GM18498 (cell line): ENCODE data around the gene NFATC1.
"Not testable (repeated sequence)": the region's sequence is repeated elsewhere in the genome, so short reads cannot be mapped to it uniquely, and the experiment has no call there.

Experiments
- ATAC-seq: cut with Tn5 transposase; IDR thresholded peaks from one replicate; pipeline ENCODE4 v1.9.1; 2021; ENCODE audit warnings: mild to moderate bottlenecking, moderate library complexity; ENCODE audit not compliant: unreplicated experiment

Gene NFATC1

DNA sequence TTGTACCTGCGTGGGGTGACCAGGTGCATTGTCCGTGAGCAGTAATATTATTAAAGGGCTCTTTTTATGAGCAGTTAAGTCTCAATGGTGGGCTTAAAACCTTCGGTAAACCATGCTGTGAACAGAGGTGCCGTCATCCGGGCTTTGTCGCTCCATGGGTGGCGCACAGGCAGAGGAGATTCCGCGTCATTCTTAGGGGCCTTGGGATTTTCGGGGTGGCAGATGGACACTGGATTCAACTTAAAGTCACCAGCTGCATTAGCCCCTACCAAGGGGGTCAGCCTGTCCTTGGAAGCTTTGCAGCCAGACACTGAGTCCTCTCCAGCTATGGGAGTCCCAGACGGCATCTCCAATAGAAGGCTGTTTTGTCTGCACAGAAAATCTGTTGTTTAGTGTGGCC lies 107.7 kb downstream of the NFATC1 start:
- ATAC-seq = no peak

DNA sequence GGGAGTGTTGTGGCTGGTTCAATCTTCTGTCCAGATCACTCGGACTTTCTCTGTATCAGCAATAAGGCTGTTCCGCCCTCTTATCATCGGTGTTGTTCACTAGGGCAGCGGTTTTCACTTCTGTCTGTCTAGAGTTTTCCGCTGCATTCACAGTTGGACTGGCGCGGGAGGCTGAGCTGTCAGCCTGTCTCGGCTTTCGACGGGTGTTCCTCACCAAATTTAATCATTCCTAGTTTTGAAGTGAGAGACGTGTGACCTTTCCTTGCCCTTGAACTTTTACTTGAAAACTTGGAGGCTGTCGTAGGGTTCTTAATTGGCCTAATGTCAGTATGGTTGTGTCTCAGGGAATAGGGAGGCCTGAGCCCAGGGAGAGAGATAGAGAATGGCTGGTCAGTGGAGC lies 108.3 kb downstream of the NFATC1 start:
- ATAC-seq = no peak

DNA sequence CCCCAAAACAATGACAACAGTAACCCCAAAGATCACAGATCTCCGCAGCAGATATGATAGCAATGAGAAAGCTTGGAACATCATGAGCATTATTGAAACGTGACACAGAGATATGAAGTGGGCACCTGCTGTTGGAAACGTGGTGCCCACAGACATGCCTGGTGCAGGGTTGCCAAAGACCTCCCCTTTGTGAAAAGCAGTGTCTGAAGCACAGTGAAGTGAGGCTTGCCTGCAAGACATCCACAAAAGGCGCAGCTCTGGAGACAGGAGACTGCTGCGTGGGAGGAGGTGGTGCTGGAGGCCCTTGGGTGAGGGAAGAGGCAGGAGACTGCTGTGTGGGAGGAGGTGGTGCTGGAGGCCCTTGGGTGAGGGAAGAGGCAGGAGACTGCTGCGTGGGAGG lies 108.8 kb downstream of the NFATC1 start:
- not testable (repeated sequence) for ATAC-seq

DNA sequence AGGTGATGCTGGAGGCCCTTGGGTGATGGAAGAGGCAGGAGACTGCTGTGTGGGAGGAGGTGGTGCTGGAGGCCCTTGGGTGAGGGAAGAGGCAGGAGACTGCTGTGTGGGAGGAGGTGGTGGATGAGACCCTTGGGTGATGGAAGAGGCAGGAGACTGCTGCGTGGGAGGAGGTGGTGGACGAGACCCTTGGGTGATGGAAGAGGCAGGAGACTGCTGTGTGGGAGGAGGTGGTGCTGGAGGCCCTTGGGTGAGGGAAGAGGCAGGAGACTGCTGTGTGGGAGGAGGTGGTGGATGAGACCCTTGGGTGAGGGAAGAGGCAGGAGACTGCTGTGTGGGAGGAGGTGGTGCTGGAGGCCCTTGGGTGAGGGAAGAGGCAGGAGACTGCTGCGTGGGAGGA lies 109.7 kb downstream of the NFATC1 start:
- ATAC-seq = not testable (repeated sequence)

DNA sequence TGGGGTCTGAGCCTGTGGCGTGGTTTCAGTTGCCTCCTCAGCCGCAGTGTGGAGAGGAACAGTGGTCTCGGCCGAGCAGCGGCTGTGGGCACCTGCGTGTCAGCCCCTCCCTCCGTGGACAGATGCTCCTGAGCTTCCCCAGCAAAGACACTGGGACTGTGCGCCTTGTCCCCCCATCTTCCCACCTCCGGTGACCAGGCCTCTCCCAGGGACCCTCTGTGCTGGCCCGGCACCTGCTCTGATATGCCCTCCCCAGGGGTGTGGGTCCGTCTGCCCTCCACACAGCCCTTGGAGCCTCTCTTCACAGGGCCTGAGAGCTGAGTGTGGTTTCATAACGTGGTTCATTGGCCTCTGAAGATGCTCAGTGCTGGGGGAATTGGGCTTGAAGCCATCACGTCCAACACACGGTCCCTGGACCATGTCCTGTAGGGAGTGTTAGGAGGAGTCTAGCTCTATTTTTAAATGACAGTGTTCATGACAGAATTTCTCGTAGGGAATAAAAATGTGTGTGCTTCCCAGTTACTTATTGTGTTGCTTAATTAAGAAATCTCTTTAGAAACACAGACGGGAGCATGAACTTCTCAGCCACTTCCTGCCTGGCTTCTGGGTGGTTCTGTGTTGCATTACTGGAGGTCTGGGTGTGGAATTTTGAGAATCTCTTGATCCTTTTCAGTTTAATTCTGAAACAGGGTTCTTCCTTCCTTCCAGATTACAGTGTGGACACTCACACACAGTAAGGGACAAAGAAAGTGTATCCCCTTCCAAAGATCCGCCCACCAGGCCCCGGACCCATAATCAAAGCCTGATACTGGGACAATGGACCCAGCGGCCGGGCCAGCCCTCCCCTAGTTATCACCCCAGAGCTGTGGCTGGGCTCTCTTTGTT lies 110.7 kb downstream of the NFATC1 start:
- no peak for ATAC-seq

DNA sequence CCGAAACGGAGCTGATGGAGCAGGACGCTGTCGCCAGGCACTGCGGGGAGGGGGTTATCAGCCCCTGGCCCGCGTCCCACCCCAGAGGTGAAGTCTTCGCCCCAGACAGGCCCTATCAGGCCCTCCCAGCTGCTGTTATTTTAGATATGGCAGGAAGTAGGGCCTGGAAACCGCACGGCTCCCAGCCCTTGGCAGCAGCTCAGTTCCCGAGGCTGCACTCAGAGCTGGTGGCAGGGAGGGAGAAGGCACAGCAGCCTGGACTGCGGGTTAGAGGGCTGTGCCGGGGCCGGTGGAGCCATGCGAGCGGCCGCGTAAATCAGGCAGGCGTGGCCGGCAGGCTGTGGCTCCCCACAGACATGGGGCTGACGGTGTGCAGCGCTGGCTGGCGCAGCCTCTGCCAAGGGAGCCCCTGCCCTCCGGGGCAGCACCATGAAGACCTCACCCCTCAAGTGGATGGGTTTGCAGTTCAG lies 111.4 kb downstream of the NFATC1 start:
- ATAC-seq = no peak

DNA sequence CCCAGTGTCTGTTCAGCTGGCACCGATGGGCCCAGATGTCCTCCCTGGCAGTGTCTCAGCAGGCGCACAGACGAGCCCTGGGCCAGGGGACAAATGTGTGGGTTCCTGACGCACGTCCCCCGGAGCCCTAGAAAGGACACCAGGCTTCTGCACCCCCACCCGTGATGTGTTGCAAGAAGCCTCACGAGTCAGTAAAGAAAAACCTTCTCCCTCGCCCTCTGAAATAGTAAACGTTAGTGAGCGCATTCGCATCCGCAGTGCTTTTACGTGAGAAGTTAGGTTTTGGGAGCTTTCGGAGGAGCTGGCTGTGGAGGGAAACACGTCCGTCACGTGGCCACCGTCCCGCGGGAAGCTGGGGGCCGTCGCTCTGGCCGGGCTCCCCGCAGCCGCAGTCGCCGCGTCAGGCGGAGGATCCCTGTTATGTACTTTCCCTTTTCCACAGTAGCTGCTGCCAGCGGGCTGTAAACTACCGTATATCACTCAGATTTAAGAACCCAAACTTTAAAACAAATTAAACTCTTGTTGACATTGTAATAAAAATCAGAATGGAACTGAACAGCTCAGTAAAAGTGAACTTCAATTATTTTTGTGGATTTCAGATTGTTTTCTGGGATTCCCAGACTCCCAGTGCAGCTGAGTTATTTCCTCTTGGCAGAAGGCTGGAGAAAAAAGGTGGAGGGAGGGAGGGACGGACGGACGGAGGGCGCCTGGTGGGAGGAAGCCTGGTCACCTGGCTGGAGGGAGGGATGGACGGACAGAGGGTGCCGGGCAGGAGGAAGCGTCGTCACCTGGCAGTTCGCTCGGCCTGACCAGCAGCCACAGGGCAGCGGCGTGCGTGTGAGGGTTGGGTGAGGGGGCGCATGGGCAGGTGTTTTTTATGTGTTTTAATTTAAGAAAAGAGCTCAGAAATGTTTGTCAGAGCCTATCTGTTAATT lies 112.1 kb downstream of the NFATC1 start:
- no peak for ATAC-seq

DNA sequence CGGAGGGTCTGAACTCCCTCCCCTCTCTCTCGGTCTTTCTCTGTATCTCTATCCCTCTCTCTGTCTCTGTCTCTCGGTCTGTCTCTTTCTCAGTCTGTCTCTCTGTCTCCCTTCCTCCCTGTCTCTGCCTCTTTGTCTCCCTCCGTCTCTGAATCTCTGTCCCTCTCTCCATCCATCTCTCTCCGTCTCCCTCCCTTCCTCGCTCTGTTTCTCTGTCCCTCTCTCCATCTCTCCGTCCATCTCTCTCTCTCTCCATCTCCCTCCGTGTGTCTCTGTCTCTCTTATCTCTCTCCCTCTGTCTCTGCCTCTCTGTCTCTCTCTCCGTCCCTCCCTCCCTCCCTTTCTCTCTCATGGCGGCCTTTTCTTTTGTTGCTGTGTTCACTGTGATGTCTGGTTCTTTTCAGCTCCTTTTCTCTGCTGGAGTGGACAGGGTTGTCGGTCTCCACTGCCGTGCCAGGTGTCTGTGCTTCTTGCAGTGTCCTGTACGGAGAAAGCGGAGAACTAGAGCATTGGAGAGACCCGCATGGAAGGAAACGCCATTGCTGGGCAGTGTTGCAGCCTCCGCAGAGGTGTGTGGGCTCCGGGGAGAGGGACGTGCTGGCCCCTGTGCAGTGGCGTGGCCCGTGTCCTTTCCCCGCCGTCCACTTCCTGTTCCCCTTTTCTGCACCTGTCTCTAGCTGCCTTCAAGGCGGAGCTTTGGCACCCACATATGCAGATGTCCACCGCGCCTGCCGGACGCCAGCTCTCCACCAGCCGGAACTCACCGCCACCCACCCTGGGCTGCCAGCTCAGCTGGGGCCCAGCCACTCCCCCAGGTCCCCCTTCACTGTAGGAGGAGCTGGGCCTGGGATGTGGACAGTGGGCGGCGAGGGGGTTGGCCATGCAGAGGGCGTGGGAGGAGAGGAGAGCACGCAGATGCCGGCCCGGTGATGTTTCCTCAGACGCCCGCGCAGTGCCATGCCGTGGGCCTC lies 113.1 kb downstream of the NFATC1 start:
- peak; percentile 39 for ATAC-seq

DNA sequence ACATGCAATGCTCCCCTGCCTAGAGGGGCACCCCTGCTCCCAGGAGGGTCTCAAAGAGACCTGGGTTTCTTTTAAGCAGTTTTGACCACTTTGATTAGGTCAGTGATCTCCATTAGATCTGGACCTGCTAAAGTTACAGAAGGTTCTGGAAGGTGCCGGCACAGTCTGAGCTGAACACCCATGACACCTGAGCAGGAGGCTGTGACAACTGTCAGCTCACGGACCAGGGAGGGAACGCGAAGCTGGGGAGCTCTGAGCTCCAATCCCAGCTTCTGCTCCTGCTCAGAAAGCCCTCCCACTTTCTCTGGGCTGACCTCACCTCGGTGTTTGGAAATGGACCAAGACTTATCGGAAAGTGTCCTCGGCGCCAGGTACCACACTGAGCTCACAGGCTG lies 113.8 kb downstream of the NFATC1 start:
- no peak for ATAC-seq

DNA sequence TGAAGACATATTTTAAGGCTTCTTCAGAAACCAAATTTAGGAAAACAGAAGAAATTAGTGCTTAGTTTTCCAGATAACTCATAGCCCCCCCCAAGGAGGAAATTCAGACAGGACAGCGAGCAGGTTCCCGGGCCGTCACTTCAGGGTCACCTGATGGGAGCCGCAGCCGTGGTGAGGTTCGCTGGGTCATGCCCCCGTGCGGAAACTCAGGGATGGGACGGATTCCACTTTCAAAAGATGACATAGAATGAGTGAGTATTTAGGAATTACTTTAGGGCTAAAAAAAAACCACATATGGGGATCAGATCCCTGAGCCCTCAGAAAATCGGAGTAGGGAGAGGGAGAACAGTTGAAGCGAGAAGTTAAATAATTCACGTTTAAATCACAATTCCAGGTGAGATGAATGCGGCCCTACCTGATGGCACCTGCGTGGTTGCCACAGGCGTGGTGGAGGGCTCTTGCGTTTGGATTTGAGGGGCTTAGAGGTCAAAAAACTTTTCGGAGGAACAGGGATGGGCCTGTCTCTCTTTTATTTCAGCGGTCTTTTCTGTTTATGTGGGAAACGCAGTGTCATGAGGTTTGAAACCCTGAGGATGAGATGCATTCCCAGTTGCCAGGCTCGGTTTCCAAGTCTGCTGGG lies 114.4 kb downstream of the NFATC1 start:
- no peak for ATAC-seq

DNA sequence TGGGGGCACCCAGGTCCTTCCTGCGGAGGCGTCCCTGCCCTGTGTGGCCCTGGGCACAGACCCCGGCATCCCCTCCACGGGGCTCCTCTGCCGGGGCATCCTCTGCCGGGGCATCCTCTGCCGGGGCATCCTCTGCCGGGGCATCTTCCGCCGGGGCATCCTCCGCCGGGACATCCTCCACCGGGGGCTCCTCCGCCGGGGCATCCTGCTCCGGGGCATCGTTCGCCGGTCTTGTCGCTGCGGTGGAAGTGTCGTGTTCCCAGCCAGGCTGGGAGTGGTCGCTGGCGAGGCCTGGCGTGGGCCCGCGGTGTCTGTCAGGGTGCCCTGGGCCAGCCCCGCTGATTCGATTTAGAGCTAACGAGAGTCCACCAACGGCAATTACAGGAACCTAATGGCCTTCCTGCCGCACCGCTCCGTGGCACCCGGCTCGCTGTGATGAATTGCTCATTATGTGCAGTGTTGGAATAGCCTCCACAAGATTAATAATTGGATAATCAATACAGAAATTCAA lies 115.1 kb downstream of the NFATC1 start:
- no peak for ATAC-seq

DNA sequence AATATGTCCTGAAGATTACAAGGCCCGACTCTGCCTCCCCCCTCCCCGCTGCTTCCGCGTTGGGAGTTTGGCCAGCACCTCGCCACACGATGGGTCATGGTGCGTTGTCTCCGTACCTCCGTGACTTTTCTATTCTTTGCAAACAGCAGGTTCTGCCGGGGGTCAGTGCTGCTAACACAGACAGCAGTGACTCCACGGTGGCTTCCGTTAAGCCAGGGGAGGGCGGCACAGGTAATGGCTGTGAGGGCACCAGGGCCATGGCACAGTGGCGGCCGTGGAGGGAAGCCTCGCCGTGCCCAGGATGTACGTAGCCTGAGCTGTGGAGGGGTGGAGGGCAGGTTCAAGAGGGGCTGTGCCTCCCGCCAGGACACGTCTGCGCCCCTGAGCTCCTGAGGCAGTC lies 115.5 kb downstream of the NFATC1 start:
- ATAC-seq = no peak

DNA sequence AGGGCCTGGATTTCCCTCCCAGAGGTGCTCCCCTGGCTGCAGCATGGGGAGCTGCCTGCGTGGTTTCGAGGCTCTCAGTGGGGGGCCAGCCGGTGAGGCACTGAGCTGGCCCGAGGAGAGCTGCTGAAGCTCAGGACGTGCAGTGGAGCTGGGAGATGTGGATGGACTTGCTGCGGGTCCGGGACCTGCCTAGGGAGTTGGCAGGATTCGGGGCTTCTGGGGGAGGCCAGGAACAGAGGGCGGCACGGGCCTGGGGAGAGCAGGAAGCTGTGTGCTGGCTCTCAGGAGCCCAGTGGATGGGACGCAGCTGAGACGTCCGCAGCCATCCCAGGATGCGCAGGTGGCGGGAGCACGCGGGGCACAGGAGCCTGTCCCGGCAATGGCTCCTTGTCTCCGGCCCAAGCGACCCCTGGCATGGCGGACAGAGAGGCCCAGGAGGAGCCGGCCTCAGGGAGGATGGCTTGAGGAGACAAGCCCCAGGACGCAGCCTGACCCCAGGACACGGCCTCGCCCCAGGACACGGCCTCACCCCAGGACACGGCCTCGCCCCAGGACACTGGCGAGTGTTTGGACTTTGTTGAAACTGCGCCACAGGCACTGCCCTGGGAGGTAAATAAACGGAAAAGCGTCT lies 116.1 kb downstream of the NFATC1 start:
- no peak for ATAC-seq

DNA sequence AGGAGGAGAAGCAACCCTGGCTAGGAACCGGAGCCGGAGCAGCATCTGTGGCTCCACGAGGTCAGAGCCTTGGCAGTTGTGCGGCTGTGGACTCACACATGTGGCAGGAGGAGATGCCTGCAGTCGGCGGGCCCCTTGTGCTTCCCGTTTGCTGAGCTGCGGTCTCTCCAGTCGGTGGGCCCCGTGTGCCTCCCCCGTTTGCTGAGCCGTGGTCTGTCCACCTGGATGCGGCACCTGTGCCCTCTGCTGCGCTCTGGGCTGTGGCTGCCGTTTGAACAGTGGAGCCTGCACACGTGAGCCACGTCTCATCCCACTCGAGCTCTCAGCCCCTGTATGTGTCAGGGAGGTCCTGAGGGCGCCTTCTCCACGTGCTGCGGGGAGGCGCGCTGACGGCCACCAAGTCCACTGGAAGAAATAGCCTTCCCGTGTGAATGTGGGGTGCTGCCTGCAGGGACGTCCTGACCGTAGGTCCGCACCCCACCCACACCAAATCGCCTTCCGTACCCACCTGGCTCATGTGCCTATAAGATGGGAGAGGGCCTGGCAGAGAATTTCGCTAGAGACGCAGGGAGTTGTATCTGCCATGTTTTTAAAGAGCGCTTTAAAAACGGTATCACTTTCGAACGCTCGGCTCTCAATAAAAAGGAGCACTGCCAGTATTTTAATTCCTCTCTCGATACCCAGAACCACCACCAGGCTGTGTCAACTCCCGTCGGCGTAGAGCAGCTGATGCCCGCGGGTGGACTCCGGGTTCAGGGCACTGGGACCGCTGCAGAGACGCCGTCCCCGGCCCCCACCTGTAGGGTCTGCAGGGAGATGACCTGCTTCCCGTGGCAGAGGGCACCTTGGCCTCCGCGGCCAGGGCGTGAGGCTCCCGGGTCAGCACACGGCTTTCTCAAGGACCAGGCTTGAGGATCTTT lies 117.0 kb downstream of the NFATC1 start:
- ATAC-seq = no peak

DNA sequence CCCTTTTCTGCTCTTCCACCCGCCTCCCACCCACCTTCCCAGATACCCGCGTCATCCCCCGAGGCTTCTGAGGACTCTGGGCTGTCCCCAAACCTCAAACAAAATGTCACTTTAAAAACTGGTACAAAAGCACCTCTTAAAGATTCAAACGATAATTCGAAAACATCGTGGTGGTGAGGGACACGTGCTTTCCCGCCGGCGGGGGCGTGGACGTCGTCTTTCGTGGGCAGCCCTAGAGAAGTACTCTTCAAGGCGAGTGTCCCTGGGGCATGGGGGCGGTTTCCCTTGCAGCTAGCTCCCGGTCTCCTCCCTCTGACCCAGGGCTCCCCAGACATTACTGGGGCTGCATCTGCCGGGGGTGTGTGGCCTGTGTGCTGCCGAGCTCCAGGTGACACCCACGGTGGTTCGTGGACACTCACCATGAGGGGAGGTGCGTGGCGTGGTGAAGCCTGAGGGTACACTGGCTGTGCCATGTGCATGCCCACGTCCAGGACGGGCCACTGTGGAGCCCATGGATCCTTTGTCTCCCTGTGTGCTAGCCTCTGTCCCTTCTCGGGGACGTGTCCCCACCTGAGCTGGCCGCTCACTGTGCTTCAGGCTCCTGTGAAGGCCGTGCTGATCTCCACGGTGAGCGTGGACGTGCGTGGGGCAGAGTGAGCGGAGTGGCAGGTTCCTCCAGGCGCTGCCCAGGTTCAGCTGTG lies 117.8 kb downstream of the NFATC1 start:
- no peak for ATAC-seq

DNA sequence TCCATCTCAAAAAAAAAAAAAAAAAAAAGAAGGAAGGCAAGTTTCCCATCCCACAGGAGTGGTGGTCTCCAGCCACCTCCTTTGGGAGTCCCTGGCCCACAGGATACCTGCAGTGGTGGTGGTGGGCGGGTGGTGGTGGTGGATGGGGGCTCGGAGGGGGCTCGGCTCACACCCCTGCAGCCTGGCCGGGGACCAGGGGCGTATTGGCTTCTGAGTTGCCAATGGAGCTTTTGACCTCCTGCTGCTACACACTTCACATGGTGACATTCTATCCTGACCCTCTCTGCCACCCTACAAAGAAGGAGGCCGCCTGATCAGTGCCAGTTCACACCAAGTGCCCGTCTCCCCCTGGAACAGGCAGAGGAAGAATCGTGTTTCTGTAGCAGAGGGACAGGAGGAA lies 119.6 kb downstream of the NFATC1 start:
- no peak for ATAC-seq

DNA sequence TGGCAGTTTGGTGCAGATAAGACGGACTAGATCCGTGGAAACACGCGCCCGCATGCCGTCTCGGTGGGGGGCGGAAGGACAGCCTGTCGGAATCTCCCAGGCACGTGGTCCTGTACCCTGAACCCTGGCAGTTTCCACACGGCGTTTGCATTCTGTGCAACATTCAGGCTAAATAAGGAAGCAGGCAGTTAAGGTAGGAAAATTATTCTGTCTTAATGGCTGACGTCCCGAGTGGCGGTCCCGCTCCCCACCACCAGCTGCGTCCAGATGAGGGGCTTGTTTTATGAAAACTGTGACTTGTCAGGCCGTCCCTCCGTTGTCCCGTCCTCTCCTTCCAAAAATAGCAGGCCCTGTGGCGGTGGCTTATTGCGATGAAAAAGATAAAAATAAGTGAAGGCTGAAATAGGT lies 120.2 kb downstream of the NFATC1 start:
- ATAC-seq = no peak

DNA sequence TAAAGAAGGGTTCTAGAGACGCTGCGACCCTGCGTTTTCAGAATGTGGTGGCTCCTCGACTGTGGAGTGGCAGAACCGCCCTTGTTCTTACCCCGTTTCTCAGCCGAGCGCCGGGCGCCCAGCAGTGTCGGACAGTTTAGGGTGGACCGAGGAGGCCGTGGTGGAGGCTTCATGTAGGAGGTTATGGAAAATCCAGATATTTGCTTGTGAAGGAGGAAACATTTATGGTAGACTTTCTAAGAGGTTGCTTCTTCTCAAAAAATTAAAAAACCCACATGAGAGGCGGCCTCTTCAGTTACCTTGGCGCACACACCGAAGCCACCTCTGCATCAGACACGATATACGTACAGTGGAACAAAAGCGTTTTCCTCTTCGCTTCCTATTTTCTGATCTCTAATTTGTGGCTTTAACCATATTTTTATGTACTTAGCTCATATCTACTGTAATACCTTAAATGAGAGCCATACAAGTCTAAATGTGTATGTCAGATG lies 120.8 kb downstream of the NFATC1 start:
- no peak for ATAC-seq
